Activated CD8-positive, alpha-beta memory T cell treated with anti-CD3 and anti-CD28 coated beads for 48 hours (primary cell): ENCODE measurements around the gene WIPF2.
A peak's percentile ranks its signal among the peaks of the same experiment; 100 is the strongest.

ENCODE experiments used
- DNase-seq, 3 experiments: peaks; one replicate each; pipeline ENCODE4 v3.0.0-alpha.2; 2020; ENCODE audit warnings: low read depth in 2 of 3, low spot score in 2 of 3

WIPF2 gene

GRCh38 chr17:40218740-40219593 is at the start of gene WIPF2:
TSS of gene WIPF2 (plus strand) at chr17:40219304. CDS start at chr17:40256460, 37,156 bp downstream.
- peak; percentile 88 to 92 (median 88) for DNase-seq

GRCh38 chr17:40170325-40170724 is 48.8 kb upstream of the WIPF2 start:
- DNase-seq: no peak

DNA sequence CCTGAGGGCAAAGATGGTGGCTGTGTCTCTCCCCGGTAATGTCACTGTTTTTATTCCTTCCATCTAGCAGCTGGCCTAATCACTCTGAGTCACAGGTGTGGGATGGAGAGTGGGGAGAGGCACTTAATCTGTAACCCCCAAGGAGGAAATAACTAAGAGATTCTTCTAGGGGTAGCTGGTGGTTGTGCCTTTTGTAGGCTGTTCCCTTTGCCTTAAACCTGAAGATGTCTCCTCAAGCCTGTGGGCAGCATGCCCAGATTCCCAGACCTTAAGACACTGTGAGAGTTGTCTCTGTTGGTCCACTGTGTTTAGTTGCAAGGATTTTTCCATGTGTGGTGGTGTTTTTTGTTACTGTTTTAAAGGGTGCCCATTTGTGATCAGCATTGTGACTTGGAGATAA is 47.4 kb upstream of the WIPF2 start:
- DNase-seq: no peak

GRCh38 chr17:40173091-40173777 is 45.9 kb upstream of the WIPF2 start:
- no peak for DNase-seq

DNA sequence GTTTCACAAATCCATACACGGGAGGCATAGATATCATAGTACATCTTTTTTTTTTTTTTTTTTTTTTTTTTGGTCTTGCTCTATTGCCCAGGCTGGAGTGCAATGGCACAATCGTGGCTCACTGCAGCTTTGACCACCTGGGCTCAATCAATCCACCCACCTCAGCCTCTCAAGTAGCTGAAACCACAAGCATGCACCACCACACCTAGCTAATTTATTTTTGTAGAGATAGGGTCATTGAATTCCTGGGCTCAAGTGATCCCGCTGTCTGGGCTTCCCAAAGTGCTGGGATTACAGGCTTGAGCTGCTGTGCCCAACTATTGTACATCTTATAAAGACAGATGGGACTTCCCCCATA is 45.3 kb upstream of the WIPF2 start:
- no peak for DNase-seq

GRCh38 chr17:40174514-40174913 is 44.6 kb upstream of the WIPF2 start:
- DNase-seq: no peak

GRCh38 chr17:40175928-40176753 is 43.0 kb upstream of the WIPF2 start:
- DNase-seq: no peak

- no peak for DNase-seq
Observed at GRCh38 chr17:40176754-40177110, 42.4 kb upstream of the WIPF2 start.

DNA sequence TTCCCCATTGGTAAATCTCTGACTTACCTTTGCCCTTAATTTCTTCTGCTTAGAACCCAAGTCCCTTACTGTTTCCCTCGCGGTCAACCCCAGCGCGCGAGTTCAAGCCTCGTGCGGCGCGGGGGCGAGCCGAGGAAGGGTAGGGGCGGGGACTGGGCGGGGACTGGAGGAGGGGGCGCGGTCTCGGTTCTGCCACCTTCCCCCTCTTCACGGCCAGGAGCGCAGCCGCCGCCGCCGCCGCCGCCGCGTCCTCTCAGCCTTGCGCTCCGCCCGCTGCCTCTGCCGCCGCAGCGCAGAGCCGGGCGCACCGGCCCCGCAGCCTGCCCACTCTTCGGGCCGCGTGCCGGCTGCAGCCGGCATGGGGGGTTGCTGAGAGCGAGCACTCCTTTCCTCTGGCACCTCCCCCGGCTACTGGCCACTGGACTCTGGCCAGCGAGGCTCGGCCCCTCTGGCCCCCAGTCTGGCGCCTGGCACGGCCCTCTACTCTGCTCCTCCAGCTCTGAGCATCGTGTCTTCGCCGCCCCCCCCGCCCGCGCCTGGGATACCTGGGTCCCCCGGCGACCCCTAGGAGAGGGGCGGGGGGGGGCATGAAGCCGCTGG is 41.7 kb upstream of the WIPF2 start, which contains the start of gene RAPGEFL1:
Gene RAPGEFL1, plus strand, starts transcription at position 196 of the 600 bp plus-strand sequence. Its CDS starts 392 bp downstream, at position 588.
- peak; percentile 66 to 74 (median 71) for DNase-seq

GRCh38 chr17:40178021-40178601 is 41.0 kb upstream of the WIPF2 start:
- no peak for DNase-seq

DNA sequence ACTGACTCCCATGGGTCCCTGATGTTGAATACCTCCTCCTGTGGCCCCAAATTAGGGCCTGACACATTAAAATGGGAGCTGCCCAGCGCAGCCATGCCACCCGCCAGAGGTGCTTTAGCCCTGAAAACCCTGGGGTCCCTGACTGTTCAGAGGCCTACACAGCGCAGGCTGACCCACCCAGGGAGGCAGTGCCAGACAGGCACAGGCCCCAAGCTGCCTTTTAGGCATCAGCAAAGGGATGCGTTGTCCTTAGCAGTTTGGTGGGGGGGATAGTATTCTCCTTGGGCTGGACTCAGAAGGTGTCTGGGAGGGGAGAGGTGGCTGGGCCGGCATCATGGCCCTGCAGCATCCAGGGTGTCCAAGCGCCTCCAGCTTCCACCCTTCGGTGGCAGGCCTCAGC is 40.4 kb upstream of the WIPF2 start:
- DNase-seq: no peak

DNA sequence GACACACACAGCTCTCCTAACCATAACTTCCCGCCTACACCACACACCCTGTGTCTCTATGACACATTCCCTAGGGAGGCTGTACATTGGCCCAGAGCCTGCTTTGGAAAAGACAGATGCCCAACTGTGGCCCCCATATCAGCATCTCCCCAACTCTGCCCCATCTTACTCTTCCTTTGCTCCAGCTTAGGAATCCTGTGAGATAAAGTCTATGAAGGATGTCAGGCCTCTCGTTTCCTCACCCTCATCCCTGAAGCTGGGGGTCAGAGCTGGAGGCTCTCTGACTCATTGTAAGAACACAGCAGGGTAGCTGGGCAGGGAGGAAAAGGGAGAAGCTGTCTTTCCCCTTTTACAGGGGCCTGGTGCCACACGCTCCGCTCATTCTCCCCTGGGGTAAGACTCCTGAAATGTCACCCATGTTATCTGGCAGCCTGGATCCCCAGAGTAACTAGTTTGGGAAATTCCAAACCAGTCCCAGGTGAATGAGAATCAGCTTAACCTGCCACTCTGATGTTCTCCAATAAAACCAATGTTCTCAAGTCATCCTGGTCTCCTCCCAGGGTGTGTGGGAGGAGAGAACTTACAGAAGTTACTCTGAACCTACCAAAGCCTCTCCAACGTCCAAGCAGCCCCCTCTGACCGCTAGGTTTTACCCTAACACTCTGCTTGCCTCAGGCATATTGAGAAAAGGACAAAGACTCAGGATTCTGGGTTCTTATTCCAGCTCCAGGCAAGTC is 39.0 kb upstream of the WIPF2 start:
- DNase-seq: no peak

- DNase-seq: no peak
Observed at GRCh38 chr17:40180694-40181093, 38.4 kb upstream of the WIPF2 start.

DNA sequence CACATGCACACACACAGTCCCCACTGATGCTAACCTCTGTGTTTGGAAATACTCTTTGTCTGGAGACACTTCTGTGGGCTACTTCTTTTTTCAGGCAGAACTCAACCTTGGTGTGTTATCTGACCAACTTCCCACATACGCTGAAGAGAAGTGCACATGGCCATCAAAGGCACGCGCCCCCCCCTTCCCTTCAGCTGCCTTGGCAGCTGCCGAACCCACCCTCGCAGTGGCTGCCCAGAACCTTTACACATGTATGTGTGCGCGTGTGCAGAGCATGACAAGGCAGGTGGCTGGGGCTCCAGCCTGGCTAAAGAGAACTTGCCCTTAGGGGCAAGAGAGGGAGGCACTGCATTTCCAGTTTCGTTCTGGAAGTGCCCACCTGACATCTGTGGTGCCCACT is 37.9 kb upstream of the WIPF2 start:
- DNase-seq: no peak

GRCh38 chr17:40182606-40183005 is 36.5 kb upstream of the WIPF2 start:
- no peak for DNase-seq

DNA sequence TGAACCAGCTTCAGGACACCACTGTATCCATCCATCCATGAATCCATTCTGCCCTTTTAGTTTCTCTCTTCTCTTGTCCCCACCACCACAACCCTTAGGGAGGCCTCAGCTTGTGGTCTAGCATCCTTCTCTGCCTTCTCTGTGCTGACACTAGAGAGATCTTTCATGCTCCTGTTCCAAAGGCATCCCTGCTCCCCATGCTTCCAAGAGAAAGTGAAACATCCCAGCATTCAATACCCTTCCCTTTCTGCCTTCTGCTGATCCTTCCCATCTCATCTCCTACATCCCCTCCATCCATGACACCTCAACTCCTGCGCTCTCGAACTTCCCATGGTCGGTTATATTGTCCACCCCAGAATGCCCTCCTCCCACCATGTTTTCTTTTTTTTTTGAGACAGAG is 31.9 kb upstream of the WIPF2 start:
- no peak for DNase-seq

DNA sequence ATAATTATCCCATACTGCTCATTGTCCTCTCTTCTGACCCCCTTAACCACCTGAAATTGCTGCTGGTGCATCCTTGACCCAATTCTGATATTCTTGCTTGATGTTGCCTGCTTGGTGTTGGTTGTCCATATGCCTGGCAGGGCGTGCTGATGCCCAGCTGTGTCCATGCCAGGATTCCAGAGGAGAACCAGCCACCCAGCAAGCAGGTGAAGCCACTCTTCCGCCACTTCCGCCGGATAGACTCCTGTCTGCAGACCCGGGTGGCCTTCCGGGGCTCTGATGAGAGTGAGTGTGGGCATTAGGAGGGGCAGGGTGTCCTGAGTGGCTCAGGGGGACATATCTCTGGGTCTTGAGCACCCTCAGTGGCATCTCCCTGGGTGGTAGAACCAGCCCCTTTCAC is 30.4 kb upstream of the WIPF2 start:
- no peak for DNase-seq

GRCh38 chr17:40190197-40191021 is 28.7 kb upstream of the WIPF2 start:
- DNase-seq: no peak
